Measurements from ENCODE around the gene EHBP1.

The EHBP1 gene

GRCh38 chr2:62974999-62975398, 269.5 kb downstream of the EHBP1 start:
- no peak overlapping the region for H3K4me3 Mint-ChIP-seq
- no peaks in the 10 kb centered on the region for H3K27me3 Mint-ChIP-seq
- H3K9me3 Mint-ChIP-seq: no peaks in the 10 kb centered on the region
- H3K4me1 Mint-ChIP-seq: no peaks in the 10 kb centered on the region
- ATAC-seq: peak; percentile 50
- H3K27ac Mint-ChIP-seq: no peak overlapping the region
- H3K36me3 Mint-ChIP-seq: peaks cover 10% of the 10 kb centered on the region

GRCh38 chr2:62991605-62992004, 286.1 kb downstream of the EHBP1 start:
- peaks cover 19% of the 10 kb centered on the region for H3K36me3 Mint-ChIP-seq
- no peaks in the 10 kb centered on the region for H3K4me1 Mint-ChIP-seq
- H3K27me3 Mint-ChIP-seq: no peaks in the 10 kb centered on the region
- no peak for ATAC-seq
- H3K4me3 Mint-ChIP-seq: no peak overlapping the region
- no peaks in the 10 kb centered on the region for H3K9me3 Mint-ChIP-seq
- H3K27ac Mint-ChIP-seq: no peak overlapping the region

- Mint-ChIP-seq H3K27me3 (no peaks in the 10 kb centered on the region), H3K36me3 (peaks cover 27% of the 10 kb centered on the region), H3K9me3 (no peaks in the 10 kb centered on the region), H3K4me3 (no peak overlapping the region), H3K27ac (no peak overlapping the region), H3K4me1 (no peaks in the 10 kb centered on the region)
- ATAC-seq: no peak
Observed at GRCh38 chr2:62992561-62992960, 287.0 kb downstream of the EHBP1 start.

GRCh38 chr2:62994206-62994605, 288.7 kb downstream of the EHBP1 start:
- Mint-ChIP-seq H3K4me1 (no peaks in the 10 kb centered on the region), H3K27me3 (no peaks in the 10 kb centered on the region), H3K4me3 (no peak overlapping the region), H3K36me3 (peaks cover 33% of the 10 kb centered on the region), H3K9me3 (no peaks in the 10 kb centered on the region), H3K27ac (no peak overlapping the region)
- no peak for ATAC-seq

- Mint-ChIP-seq H3K4me1 (no peaks in the 10 kb centered on the region), H3K36me3 (peaks cover 43% of the 10 kb centered on the region), H3K9me3 (no peaks in the 10 kb centered on the region), H3K27ac (no peak overlapping the region), H3K27me3 (no peaks in the 10 kb centered on the region), H3K4me3 (no peak overlapping the region)
- ATAC-seq: no peak
Observed at GRCh38 chr2:62996534-62997186, 291.1 kb downstream of the EHBP1 start.

GRCh38 chr2:62998949-62999348, 293.4 kb downstream of the EHBP1 start:
- no peak for ATAC-seq
- Mint-ChIP-seq H3K4me3 (no peak overlapping the region), H3K9me3 (no peaks in the 10 kb centered on the region), H3K4me1 (no peaks in the 10 kb centered on the region), H3K27me3 (no peaks in the 10 kb centered on the region), H3K27ac (no peak overlapping the region), H3K36me3 (peaks cover 28% of the 10 kb centered on the region)

- Mint-ChIP-seq H3K27ac (no peak overlapping the region), H3K36me3 (peaks cover 27% of the 10 kb centered on the region), H3K4me1 (no peaks in the 10 kb centered on the region), H3K4me3 (no peak overlapping the region), H3K9me3 (no peaks in the 10 kb centered on the region), H3K27me3 (no peaks in the 10 kb centered on the region)
- ATAC-seq: no peak
Observed at GRCh38 chr2:62999905-63000304, 294.4 kb downstream of the EHBP1 start.

GRCh38 chr2:63000801-63001200, 295.3 kb downstream of the EHBP1 start:
- Mint-ChIP-seq H3K4me3 (no peak overlapping the region), H3K4me1 (no peaks in the 10 kb centered on the region), H3K36me3 (peaks cover 27% of the 10 kb centered on the region), H3K9me3 (no peaks in the 10 kb centered on the region), H3K27ac (no peak overlapping the region), H3K27me3 (no peaks in the 10 kb centered on the region)
- ATAC-seq: no peak

GRCh38 chr2:63001576-63001975, 296.1 kb downstream of the EHBP1 start:
- Mint-ChIP-seq H3K36me3 (peaks cover 27% of the 10 kb centered on the region), H3K9me3 (no peaks in the 10 kb centered on the region), H3K4me3 (no peak overlapping the region), H3K27me3 (no peaks in the 10 kb centered on the region), H3K4me1 (no peaks in the 10 kb centered on the region), H3K27ac (no peak overlapping the region)
- ATAC-seq: no peak

GRCh38 chr2:63003351-63003750, 297.8 kb downstream of the EHBP1 start:
- no peaks in the 10 kb centered on the region for H3K4me1 Mint-ChIP-seq
- H3K27me3 Mint-ChIP-seq: no peaks in the 10 kb centered on the region
- no peak for ATAC-seq
- H3K4me3 Mint-ChIP-seq: no peak overlapping the region
- H3K9me3 Mint-ChIP-seq: no peaks in the 10 kb centered on the region
- peaks cover 16% of the 10 kb centered on the region for H3K36me3 Mint-ChIP-seq
- H3K27ac Mint-ChIP-seq: no peak overlapping the region

- no peak for ATAC-seq
- Mint-ChIP-seq H3K27ac (no peak overlapping the region), H3K9me3 (no peaks in the 10 kb centered on the region), H3K27me3 (no peaks in the 10 kb centered on the region), H3K4me3 (no peak overlapping the region), H3K4me1 (no peaks in the 10 kb centered on the region), H3K36me3 (peaks cover 6% of the 10 kb centered on the region)
Observed at GRCh38 chr2:63007813-63008458, 302.4 kb downstream of the EHBP1 start.

- no peak for ATAC-seq
- no peaks in the 10 kb centered on the region for H3K27me3 Mint-ChIP-seq
- no peak overlapping the region for H3K4me3 Mint-ChIP-seq
- no peaks in the 10 kb centered on the region for H3K9me3 Mint-ChIP-seq
- no peak overlapping the region for H3K27ac Mint-ChIP-seq
- no peaks in the 10 kb centered on the region for H3K4me1 Mint-ChIP-seq
- peaks cover 15% of the 10 kb centered on the region for H3K36me3 Mint-ChIP-seq
Observed at GRCh38 chr2:63008838-63009237, 303.3 kb downstream of the EHBP1 start.

GRCh38 chr2:63009490-63009889, 304.0 kb downstream of the EHBP1 start:
- peaks cover 17% of the 10 kb centered on the region for H3K36me3 Mint-ChIP-seq
- H3K4me3 Mint-ChIP-seq: no peak overlapping the region
- no peak for ATAC-seq
- no peaks in the 10 kb centered on the region for H3K9me3 Mint-ChIP-seq
- H3K4me1 Mint-ChIP-seq: no peaks in the 10 kb centered on the region
- no peaks in the 10 kb centered on the region for H3K27me3 Mint-ChIP-seq
- H3K27ac Mint-ChIP-seq: no peak overlapping the region

GRCh38 chr2:63012541-63012940, 307.0 kb downstream of the EHBP1 start:
- ATAC-seq: no peak
- no peaks in the 10 kb centered on the region for H3K9me3 Mint-ChIP-seq
- no peaks in the 10 kb centered on the region for H3K4me1 Mint-ChIP-seq
- no peaks in the 10 kb centered on the region for H3K27me3 Mint-ChIP-seq
- peaks cover 22% of the 10 kb centered on the region for H3K36me3 Mint-ChIP-seq
- no peak overlapping the region for H3K4me3 Mint-ChIP-seq
- H3K27ac Mint-ChIP-seq: no peak overlapping the region

- H3K4me1 Mint-ChIP-seq: no peaks in the 10 kb centered on the region
- ATAC-seq: no peak
- H3K9me3 Mint-ChIP-seq: no peaks in the 10 kb centered on the region
- H3K36me3 Mint-ChIP-seq: peaks cover 22% of the 10 kb centered on the region
- H3K27me3 Mint-ChIP-seq: no peaks in the 10 kb centered on the region
- no peak overlapping the region for H3K27ac Mint-ChIP-seq
- no peak overlapping the region for H3K4me3 Mint-ChIP-seq
Observed at GRCh38 chr2:63013438-63013837, 307.9 kb downstream of the EHBP1 start.

GRCh38 chr2:63015389-63015788, 309.9 kb downstream of the EHBP1 start:
- ATAC-seq: no peak
- H3K4me3 Mint-ChIP-seq: no peak overlapping the region
- H3K36me3 Mint-ChIP-seq: peaks cover 22% of the 10 kb centered on the region
- no peak overlapping the region for H3K27ac Mint-ChIP-seq
- H3K9me3 Mint-ChIP-seq: no peaks in the 10 kb centered on the region
- H3K27me3 Mint-ChIP-seq: no peaks in the 10 kb centered on the region
- no peaks in the 10 kb centered on the region for H3K4me1 Mint-ChIP-seq

Data from stimulated activated memory B cell treated with anti-CD40 and anti-IgM and Interleukin-4, amounts not matched to agents 10 μg/mL and 1 μg/mL and 100 μg/mL, for 72 hours (primary cell).